ENCODE data around the gene TSPEAR.
A peak's percentile ranks its signal among the peaks of the same experiment; 100 is the strongest.

GRCh38 chr21:44487831-44488230 is 223.5 kb downstream of the TSPEAR start:
- peak; percentile 49 for TF ChIP-seq CTCF (IDR thresholded peaks at IDR 0.05; ENCODE audit: low read length)
- TF ChIP-seq EZH2 (IDR thresholded peaks at IDR 0.05; ENCODE audit: borderline replicate concordance, low read length) = no peak
